GM12864 (cell line): ENCODE data around the gene IGFBP7.

ENCODE experiments used
- DNase-seq: peaks from one replicate; pipeline ENCODE4 v3.0.0-alpha.2; 2011; ENCODE audit warnings: low read depth
- H3K4me3 ChIP-seq: 2 replicates; pipeline ENCODE4 v1.5.1; 2011; ENCODE audit warnings: mild to moderate bottlenecking, low read depth, low read length, control low read depth
- TF ChIP-seq, protein P1 (sequence below): IDR thresholded peaks from 2 replicates; pipeline ENCODE4 v1.5.1; 2011; ENCODE audit warnings: low read depth, mild to moderate bottlenecking, moderate library complexity, low read length, control low read depth, inconsistent platforms; ENCODE audit errors: missing control alignments

IGFBP7 gene

DNA sequence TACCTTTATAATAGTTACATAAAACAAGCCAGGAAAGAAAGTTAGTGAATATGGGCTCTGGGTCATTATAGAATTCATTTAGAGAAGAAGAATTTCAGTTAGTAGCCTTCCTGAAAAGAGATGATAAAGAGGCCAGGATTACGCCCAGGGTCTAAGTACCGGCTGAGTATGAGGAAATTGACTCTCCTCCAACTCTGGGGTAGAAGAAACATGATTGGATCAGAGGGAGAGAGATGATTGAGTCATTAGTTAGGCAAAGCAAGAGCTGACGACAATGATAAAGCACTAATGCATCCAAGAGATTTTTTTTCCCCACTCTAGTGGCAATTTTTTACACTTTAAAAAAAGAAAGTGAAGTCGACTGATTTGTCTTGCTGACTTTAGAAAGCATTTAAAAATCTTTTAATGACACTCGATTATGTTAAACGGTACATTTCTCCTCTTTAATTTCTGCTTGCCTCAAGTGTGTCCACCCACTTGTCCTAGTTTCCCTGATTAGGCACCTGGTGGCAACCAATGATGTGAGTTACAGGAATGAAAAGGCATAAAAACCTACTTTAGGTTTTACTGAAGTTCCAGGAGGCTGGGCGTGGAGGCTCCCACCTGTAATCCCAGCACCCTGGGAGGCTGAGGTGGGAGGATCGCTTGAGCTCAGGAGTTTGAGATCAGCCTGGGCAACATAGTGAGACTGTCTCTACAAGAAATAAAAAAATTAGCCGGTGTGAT is 37.3 kb upstream of the IGFBP7 start:
- TF ChIP-seq, protein P1, sequence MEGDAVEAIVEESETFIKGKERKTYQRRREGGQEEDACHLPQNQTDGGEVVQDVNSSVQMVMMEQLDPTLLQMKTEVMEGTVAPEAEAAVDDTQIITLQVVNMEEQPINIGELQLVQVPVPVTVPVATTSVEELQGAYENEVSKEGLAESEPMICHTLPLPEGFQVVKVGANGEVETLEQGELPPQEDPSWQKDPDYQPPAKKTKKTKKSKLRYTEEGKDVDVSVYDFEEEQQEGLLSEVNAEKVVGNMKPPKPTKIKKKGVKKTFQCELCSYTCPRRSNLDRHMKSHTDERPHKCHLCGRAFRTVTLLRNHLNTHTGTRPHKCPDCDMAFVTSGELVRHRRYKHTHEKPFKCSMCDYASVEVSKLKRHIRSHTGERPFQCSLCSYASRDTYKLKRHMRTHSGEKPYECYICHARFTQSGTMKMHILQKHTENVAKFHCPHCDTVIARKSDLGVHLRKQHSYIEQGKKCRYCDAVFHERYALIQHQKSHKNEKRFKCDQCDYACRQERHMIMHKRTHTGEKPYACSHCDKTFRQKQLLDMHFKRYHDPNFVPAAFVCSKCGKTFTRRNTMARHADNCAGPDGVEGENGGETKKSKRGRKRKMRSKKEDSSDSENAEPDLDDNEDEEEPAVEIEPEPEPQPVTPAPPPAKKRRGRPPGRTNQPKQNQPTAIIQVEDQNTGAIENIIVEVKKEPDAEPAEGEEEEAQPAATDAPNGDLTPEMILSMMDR: no peak
- no peak overlapping the region for H3K4me3 ChIP-seq
- DNase-seq: no peak

DNA sequence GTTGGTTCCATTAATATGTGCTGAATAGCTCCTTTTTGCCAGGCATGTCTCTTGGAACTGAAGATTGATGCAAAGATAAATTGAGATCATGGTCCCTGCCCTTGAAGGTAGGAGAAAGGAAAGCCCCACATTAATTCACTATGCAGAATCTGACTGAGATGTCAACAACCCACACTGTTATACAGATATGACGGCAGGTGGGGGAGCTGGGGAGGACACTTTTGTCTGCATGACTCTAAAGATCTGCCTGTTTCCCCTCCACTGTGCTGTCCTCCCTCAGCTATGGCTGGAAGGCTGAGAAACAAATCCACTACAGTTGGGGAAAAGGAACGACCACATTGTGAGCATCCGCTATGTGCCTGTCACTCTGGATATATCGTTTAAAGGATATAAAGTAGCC is 36.3 kb upstream of the IGFBP7 start:
- TF ChIP-seq, protein P1: no peak
- DNase-seq: no peak
- no peak overlapping the region for H3K4me3 ChIP-seq

DNA sequence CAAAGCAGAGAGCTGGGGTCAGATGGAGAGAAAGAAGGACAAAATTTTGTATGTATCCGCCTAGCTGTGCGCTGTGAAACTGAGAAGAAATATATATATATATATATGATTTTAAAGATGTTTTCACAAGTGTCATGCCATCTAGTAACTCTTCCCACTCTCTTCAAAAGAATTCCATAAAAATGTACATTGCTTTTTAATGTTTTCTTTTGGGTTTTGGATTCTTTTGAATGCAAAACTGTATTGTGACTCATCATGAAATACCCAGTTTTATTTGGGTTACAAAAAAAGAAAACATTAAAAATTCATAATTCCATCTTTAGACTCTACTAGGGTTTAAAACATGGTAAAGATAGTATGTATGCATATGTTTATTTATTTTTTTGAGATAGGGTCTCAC is 34.3 kb upstream of the IGFBP7 start:
- TF ChIP-seq, protein P1: no peak
- no peak for DNase-seq
- no peak overlapping the region for H3K4me3 ChIP-seq

DNA sequence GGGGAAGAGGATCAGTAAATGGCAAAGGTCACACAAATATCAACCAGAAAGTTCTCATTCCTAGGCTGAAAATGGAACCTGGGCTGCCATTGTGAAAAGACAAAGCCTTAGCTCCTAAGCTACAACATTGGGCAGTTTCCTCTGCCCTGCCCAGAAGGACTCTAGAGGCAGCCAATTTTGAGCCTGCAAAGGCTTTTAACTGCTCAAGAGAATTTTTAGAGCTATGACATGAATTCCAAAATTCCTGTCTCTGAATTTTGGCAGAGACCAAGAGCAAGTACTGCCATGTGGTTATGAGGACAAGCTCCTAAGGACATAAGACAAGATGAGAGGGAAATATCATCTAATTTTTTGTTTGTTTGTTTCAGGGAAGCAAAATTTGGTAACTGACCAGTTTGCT is 29.6 kb upstream of the IGFBP7 start:
- no peak for DNase-seq

DNA sequence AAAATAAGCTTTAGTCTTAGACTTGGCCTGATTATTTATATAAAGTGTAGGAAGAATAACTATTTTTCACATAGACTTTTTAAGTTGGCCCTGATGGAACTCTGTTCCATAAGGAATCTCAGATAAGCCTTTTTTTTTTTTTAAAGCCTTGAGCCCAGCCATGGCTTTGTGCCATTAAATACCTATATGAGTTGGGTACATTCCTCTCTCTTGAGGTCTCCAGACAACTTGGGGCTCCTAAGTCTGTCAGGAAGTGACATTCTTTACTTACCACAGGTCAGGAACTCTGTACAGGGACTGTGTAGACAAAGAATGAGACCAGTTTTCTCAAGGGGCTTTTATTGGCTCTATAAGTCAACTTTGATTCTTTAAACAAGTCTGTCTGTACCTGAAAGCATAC is 27.1 kb upstream of the IGFBP7 start:
- DNase-seq: no peak
- H3K4me3 ChIP-seq: no peak overlapping the region
- TF ChIP-seq, protein P1: no peak

More for the DNA sequence above, 29.6 kb upstream of the IGFBP7 start:
- TF ChIP-seq, protein P1: no peak
- no peak overlapping the region for H3K4me3 ChIP-seq

DNA sequence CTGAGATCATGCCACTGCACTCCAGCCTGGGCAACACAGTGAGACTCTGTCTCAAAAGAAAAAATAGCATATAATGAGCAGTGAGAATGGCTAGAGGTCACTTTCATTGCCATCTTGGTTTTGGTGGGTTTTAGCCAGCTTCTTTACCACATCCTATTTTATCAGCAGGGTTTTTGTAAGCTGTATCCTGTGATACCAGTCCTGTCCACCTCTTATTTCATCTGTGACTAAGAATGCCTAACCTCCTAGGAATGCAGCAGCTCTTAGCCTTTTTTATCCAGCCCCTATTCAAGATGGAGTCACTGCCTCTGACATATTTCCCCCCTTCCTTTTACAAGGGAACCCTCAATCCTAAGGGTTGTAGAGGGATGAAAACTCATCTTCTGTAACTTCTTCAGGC is 26.1 kb upstream of the IGFBP7 start:
- DNase-seq: no peak
- TF ChIP-seq, protein P1: no peak
- no peak overlapping the region for H3K4me3 ChIP-seq

DNA sequence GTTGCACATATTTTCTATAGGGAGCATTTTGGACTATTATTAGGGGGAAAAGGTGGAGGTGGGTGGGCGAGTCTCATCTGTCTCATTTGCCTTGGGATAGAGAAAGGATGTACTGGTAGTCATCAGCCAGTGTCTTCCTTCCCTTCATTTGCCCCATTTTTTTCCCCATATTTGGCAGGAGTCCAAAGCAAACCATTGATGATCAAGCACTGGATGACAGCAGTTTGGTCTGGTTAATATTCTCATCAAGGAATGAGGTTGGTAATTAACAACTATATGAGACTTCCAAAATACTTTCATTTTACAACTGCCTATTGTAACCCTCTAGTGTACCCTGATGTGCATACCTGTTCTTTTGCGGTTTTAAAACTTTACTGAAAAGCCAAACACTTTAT is 22.6 kb upstream of the IGFBP7 start:
- no peak for DNase-seq
- TF ChIP-seq, protein P1: no peak
- H3K4me3 ChIP-seq: no peak overlapping the region
